ENCODE results near the gene TM7SF2.

Gene TM7SF2

DNA sequence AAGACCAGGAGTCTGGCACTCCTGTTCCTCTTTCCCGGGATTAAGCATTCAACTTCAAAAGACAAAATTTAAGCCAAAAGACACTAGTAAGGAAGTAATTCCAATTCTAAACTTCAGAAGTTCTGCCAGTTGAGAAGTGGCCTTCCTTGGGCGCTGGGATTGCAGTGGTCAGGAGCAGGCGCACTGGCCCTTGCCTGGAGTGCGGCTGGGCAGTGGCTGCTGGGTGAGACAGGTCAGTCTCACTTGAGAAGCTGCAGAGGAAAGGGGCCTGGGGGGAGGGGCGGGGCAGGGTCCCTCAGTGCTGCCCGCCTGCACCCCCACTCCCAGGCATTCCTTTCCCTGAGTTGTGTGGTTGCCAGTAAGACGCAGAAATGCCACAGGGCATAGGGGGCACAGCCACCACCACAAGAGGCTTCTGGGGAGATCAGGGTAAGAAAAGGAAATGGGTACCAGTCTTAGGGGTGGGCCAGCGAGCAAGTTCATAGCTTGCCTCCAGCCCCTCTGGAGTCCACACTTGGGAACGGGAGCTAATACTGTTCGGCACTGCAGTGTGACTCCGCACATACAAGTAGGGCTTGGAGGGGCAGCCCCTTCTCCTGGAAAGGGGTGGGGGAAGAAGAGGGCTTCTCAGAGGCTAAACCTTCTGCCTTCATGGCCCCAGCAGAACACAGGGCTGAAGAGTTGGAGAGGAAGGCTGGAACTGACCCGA lies 16.0 kb downstream of the TM7SF2 start:
- no peak overlapping the region for H3K4me3 ChIP-seq (ENCODE audit: low read depth, low read length)
- TF ChIP-seq, protein P1, sequence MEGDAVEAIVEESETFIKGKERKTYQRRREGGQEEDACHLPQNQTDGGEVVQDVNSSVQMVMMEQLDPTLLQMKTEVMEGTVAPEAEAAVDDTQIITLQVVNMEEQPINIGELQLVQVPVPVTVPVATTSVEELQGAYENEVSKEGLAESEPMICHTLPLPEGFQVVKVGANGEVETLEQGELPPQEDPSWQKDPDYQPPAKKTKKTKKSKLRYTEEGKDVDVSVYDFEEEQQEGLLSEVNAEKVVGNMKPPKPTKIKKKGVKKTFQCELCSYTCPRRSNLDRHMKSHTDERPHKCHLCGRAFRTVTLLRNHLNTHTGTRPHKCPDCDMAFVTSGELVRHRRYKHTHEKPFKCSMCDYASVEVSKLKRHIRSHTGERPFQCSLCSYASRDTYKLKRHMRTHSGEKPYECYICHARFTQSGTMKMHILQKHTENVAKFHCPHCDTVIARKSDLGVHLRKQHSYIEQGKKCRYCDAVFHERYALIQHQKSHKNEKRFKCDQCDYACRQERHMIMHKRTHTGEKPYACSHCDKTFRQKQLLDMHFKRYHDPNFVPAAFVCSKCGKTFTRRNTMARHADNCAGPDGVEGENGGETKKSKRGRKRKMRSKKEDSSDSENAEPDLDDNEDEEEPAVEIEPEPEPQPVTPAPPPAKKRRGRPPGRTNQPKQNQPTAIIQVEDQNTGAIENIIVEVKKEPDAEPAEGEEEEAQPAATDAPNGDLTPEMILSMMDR (IDR thresholded peaks at IDR 0.05; ENCODE audit: low read depth, low read length) = no peak

DNA sequence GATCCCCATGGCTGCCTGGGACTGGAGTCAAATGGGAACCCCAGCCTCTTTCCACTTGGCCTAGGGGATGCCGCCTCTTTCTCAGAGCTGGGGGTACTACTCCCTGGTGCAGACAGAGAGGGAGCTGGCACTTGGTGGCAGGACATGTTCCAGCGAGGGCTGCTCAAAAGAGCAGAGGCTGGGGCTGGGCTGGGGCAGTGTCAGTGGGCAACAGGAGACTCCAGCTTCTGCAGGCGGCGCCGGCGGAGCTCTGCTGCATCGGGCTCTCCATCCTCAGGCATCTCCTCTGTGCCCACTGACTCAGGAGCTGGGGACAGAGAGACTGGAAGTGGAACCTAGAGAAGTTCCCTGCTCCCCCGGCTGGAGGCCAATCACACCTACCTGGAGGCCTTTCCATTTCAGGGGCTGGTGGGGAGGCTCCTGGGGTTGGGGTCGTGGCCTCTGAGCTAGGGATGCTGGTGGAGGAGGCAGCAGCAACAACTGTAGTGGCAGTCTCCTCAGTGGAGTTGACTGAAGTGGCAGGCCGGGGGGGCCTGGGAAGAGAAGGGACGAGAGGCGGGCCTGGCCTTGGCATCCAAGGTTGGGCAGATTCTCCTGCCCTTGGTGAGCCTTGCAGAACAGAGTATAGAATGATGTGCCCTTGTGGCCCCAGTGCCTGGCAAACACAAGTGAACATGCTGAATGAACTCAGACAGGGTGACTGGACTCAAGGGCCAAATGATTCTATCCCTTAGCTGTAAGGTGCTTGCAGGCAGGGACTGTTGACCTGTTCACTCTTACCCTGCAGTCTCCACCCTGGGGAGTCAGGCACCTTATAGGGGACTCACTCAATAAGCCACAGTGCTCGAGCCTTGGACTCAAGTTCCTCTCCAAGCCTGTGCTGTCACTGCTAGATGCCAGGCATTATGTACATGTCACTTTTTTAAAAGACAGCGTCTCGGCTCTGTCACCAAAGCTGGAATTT lies 16.8 kb downstream of the TM7SF2 start:
- H3K4me3 ChIP-seq (ENCODE audit: low read depth, low read length) = no peak overlapping the region
- TF ChIP-seq, protein P1 (IDR thresholded peaks at IDR 0.05; ENCODE audit: low read depth, low read length) = no peak

DNA sequence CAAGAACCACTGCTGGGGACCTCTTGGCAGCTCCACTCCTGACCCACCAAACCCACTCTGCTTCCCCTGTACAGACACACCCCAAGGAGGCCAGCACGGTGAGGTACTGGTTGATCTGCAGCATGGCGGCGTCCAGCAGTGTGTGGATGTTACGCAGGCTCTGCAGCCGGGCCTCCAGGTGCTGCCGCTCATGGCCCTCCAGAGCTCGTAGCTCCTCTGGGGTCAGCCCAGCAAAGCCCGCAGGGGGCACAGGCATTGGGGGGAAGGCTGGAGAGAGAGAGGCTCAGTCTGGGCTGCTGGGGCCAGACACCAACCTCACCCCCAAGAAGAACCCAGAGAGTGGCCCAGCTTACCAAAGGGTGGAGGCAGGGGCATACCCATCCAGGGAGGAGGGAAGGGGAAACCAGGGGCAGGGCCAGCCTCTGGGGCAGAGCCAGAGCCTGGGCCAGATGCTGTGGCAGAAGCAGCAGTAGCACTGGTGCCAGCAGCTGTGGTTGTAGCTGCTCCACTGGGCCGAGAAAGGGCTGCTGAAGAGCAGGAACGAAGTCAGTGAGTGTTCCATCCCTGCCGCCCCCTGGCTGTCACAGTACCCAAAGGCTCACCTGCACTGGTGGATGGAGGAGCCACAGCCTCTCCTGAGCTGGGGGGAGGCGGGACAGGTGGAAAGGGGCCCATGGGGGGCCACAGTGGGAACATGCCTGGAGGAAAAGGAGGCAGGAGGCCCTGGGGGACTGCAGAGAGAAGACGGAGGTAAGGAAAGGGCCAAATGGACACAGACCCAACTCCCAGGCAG lies 18.2 kb downstream of the TM7SF2 start:
- H3K4me3 ChIP-seq (ENCODE audit: low read depth, low read length) = no peak overlapping the region
- TF ChIP-seq, protein P1 (IDR thresholded peaks at IDR 0.05; ENCODE audit: low read depth, low read length) = no peak

DNA sequence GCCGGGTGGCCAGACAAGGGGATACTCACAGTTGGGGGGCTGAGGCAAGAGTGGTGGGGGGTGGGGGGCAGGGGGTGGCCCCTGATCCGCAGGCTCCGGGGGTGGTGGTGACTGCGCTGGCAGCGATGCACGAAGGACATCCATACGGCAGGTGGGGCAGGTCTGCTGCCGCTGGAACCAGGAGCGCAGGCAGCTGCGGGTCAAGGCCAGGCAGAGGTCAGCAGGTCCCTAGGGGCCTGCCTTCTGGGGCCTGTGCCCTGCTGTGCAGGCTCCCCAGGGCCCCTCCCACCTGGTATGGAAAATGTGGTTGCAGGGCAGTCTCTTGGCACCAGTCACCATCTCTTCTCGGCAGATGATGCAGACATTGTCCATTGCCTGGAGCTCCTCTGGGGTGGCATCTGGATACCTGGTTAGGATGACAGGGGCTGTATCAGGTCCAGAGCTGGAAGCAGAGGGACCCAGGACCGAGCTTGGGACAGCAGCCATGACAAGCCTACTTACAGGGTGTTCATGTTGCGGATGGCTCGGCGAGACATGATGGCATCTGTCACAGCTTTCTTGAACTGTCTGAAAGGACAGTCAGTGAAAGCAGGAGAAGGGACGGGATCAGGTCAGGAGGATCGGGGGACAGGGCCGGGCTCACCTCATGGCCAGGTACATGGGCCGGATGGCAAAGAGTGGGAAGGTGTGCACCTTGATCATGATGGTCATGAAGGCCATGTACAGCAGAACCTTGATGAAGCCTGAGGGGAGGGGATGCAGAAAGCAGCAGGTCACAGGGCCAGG lies 19.2 kb downstream of the TM7SF2 start:
- H3K4me3 ChIP-seq (ENCODE audit: low read depth, low read length) = no peak overlapping the region

DNA sequence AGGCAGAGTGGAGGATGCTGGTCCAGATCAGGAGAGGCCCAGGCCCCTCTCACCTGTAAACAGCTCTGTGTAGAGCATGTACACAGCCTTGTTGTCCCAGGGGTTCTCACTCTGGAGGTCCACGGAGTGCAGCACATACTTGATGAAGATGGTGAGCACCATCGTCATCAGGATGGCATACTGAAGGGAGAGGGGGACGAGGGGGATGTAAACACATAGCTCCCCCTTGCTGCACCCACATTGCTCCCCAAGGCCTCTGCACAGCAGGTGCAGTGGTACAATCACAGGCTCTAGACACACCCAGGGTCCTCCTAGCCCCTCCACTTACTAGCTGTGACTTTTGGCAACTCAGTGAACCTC lies 19.7 kb downstream of the TM7SF2 start:
- no peak overlapping the region for H3K4me3 ChIP-seq (ENCODE audit: low read depth, low read length)
- TF ChIP-seq, protein P1 (IDR thresholded peaks at IDR 0.05; ENCODE audit: low read depth, low read length) = no peak

More for the DNA sequence above, 19.2 kb downstream of the TM7SF2 start:
- TF ChIP-seq, protein P1 (IDR thresholded peaks at IDR 0.05; ENCODE audit: low read depth, low read length) = no peak

DNA sequence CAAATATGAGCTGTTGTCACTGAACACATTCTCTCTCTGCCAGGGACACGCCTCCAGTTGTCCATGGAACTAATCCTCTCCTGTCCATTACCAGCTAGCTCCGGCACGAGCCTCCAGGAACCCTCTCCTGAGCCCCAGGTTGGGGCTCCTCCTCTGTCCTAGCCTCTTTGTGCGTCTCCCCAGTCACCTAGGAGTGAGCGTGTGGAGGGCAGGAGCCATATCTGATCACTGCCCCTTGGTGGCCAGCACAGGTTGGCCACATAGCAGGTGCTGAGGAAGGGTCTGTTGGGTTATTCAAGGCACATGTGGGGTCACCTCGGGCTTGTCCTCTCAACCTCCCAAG lies 20.2 kb downstream of the TM7SF2 start:
- H3K4me3 ChIP-seq (ENCODE audit: low read depth, low read length) = no peak overlapping the region

More for the DNA sequence above, 20.2 kb downstream of the TM7SF2 start:
- TF ChIP-seq, protein P1 (IDR thresholded peaks at IDR 0.05; ENCODE audit: low read depth, low read length) = no peak
